Mesothelial cell of epicardium (in vitro differentiated cells): Measurements from ENCODE around the gene TM6SF1. TPM values are rescaled to one million over a fixed set of nuclear protein-coding genes. Genes with fewer than 3 reads are reported as not detected.
A peak's percentile ranks its signal among the peaks of the same experiment; 100 is the strongest.

Source experiments
- DNase-seq, 2 experiments: peaks; one replicate each; pipeline ENCODE4 v3.0.0; 2021; ENCODE audit warnings: low spot score in 2 of 2; ENCODE audit not compliant: unreplicated experiment in 2 of 2
- H3K27ac Mint-ChIP-seq: 2 replicates; pipeline ENCODE4 v1.8.0; 2021; ENCODE audit warnings: mixed read lengths
- H3K27me3 Mint-ChIP-seq: 2 replicates; pipeline ENCODE4 v1.8.0; 2021; ENCODE audit warnings: low read depth, mixed read lengths
- H3K36me3 Mint-ChIP-seq: 2 replicates; pipeline ENCODE4 v1.8.0; 2021; ENCODE audit warnings: mixed read lengths
- H3K4me1 Mint-ChIP-seq: 2 replicates; pipeline ENCODE4 v1.8.0; 2021; ENCODE audit warnings: mixed read lengths
- H3K4me3 Mint-ChIP-seq: 2 replicates; pipeline ENCODE4 v1.8.0; 2021; ENCODE audit warnings: mild to moderate bottlenecking, moderate library complexity, mixed read lengths
- H3K9me3 Mint-ChIP-seq: 2 replicates; pipeline ENCODE4 v1.8.0; 2021; ENCODE audit warnings: mixed read lengths
- CTCF ChIP-seq: fragments of 200-600 bp; sonication (generic); IDR thresholded peaks from one replicate; pipeline ENCODE4 v1.5.0; 2021; ENCODE audit warnings: antibody characterized with exemption; ENCODE audit not compliant: unreplicated experiment
- total RNA-seq: library from RNA; stranded (reverse); gene quantifications from 3 replicates; pipeline ENCODE4 v1.2.1, GENCODE V29; 2021

The TM6SF1 gene
- total RNA-seq, 1 donor from 2014 or later = not detected

- no peak for DNase-seq
- no peaks in the 10 kb centered on the region for H3K9me3 Mint-ChIP-seq
- H3K36me3 Mint-ChIP-seq = no peaks in the 10 kb centered on the region
Measured at GRCh38 chr15:83064859-83065258, 42.6 kb upstream of the TM6SF1 start.

GRCh38 chr15:83065431-83065830, 42.0 kb upstream of the TM6SF1 start:
- Mint-ChIP-seq H3K36me3 (no peaks in the 10 kb centered on the region), H3K27me3 (no peaks in the 10 kb centered on the region), H3K4me1 (peaks cover 19% of the 10 kb centered on the region), H3K9me3 (no peaks in the 10 kb centered on the region), H3K27ac (no peak overlapping the region), H3K4me3 (peak overlapping the region; percentile 76)
- no peak for DNase-seq
- TF ChIP-seq CTCF = no peak

More at GRCh38 chr15:83064859-83065258, 42.6 kb upstream of the TM6SF1 start:
- Mint-ChIP-seq H3K27ac (no peak overlapping the region), H3K4me3 (peak overlapping the region; percentile 76), H3K4me1 (peaks cover 19% of the 10 kb centered on the region), H3K27me3 (no peaks in the 10 kb centered on the region)
- TF ChIP-seq CTCF = no peak

GRCh38 chr15:83066034-83066733, 41.3 kb upstream of the TM6SF1 start:
- H3K27me3 Mint-ChIP-seq = no peaks in the 10 kb centered on the region
- DNase-seq = no peak
- no peak for TF ChIP-seq CTCF
- H3K4me1 Mint-ChIP-seq = peaks cover 19% of the 10 kb centered on the region
- peak overlapping the region; percentile 76 for H3K4me3 Mint-ChIP-seq
- peak overlapping the region; percentile 37 for H3K27ac Mint-ChIP-seq
- no peaks in the 10 kb centered on the region for H3K9me3 Mint-ChIP-seq
- no peaks in the 10 kb centered on the region for H3K36me3 Mint-ChIP-seq

DNA sequence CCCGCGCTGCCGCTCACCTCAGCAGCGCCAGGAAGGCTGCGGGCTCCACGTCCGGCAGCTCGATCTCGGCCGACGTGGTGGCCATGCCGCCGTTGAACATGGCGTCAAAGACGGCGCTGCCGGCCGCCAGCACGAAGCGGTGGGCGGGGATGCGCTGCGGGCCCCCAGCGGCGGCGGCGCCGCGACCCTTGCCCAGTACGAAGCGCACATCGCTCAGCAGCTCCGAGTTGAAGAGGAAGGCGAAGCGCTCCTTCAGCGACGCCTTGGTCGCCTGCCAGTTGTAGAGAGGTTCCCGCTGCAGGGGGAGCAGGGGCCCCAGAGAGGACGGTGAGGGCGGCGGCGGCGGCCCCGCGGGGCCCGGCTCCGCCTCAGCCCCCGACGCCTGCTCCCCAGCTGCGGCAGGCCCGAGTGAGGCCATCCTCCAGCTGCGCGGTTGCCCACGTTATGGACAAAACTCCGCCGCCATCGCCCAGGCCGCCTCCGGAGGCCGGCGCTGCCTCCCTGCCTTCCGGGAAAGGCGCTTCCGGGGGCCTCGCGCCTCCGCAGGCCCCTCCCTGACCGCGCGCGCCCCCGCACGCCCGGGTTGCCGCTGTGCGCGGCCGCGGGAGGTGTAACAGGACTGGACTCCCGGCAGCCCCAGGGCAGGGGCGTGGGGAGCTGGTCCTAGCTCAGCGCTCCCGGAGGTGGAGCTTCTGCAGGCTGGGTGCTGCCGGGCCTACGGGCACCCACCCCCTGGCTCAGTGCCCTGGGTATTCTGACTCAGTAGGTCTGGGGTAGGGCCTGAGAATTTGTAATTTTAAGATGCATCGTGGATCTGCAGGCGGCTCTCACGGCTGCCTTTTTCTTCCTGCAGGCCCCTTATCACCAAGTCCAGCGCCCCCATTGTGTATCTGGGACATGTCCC, 40.5 kb upstream of the TM6SF1 start, which contains the start of gene BTBD1:
BTBD1 (minus strand) TSS at position 519 of the 904 bp plus-strand sequence; CDS start at position 418, 101 bp downstream.
- H3K27me3 Mint-ChIP-seq = no peaks in the 10 kb centered on the region
- H3K27ac Mint-ChIP-seq = peak within 1 kb of the TSS; percentile 77
- H3K4me3 Mint-ChIP-seq = peak within 1 kb of the TSS; percentile 76
- H3K9me3 Mint-ChIP-seq = no peaks in the 10 kb centered on the region
- peaks cover 19% of the 10 kb centered on the region for H3K4me1 Mint-ChIP-seq
- H3K36me3 Mint-ChIP-seq = no peaks in the 10 kb centered on the region
- TF ChIP-seq CTCF = no peak
- peak; percentile 62 to 80 for DNase-seq

DNA sequence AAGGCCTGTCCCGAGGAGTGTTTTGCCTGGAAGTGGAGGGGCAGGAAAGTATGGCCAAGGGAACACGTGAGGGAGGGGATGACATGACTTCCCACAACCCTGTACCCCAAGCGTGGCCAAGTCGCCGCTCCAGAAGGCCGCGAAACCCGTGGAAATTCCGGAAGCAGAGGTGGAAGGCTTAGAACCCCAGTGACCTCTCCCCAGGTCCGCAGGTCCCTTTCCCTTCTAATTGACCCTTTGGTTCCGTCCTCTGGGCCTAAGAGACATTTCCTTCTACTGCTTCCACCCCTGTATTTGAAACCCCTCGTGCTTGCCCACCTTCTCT, 39.8 kb upstream of the TM6SF1 start:
- Mint-ChIP-seq H3K27ac (peak overlapping the region; percentile 77), H3K36me3 (peaks cover 2% of the 10 kb centered on the region), H3K9me3 (peaks cover 4% of the 10 kb centered on the region), H3K27me3 (no peaks in the 10 kb centered on the region), H3K4me1 (peaks cover 19% of the 10 kb centered on the region), H3K4me3 (peak overlapping the region; percentile 76)
- DNase-seq = no peak
- no peak for TF ChIP-seq CTCF
